ENCODE data around the gene ALKBH7.
"Not testable (repeated sequence)": the region's sequence is repeated elsewhere in the genome, so short reads cannot be mapped to it uniquely, and the experiment has no call there.

The ALKBH7 gene

GRCh38 chr19:6372594-6373095 lies at the start of gene ALKBH7:
Gene ALKBH7 (plus strand): TSS chr19:6372794. CDS start chr19:6372821, 27 bp downstream.
- peak within 1 kb of the TSS; percentile 83 for H3K27ac ChIP-seq
- peak; percentile 99 for DNase-seq (ENCODE audit: low read depth, low spot score)

GRCh38 chr19:6324757-6325156 lies 47.8 kb upstream of the ALKBH7 start:
- DNase-seq (ENCODE audit: low read depth, low spot score) = no peak
- no peak overlapping the region for H3K27ac ChIP-seq

- H3K27ac ChIP-seq = no peak overlapping the region
- DNase-seq (ENCODE audit: low read depth, low spot score) = no peak
Measured at GRCh38 chr19:6325614-6326013, 47.0 kb upstream of the ALKBH7 start.

- no peak overlapping the region for H3K27ac ChIP-seq
- no peak for DNase-seq (ENCODE audit: low read depth, low spot score)
Measured at GRCh38 chr19:6326815-6327214, 45.8 kb upstream of the ALKBH7 start.

- H3K27ac ChIP-seq = no peak within 1 kb of the TSS
- no peak for DNase-seq (ENCODE audit: low read depth, low spot score)
Measured at GRCh38 chr19:6333439-6333838, 39.2 kb upstream of the ALKBH7 start, which contains the start of gene ACER1. Gene ACER1 (minus strand): TSS chr19:6333612. CDS start chr19:6333551, 61 bp downstream.

GRCh38 chr19:6334490-6335285 lies 37.9 kb upstream of the ALKBH7 start:
- H3K27ac ChIP-seq = no peak overlapping the region
- no peak for DNase-seq (ENCODE audit: low read depth, low spot score)

- no peak overlapping the region for H3K27ac ChIP-seq
- DNase-seq (ENCODE audit: low read depth, low spot score) = no peak
Measured at GRCh38 chr19:6340493-6341201, 31.9 kb upstream of the ALKBH7 start.

- DNase-seq (ENCODE audit: low read depth, low spot score) = no peak
Measured at GRCh38 chr19:6343462-6343861, 29.1 kb upstream of the ALKBH7 start.

GRCh38 chr19:6349271-6349670 lies 23.3 kb upstream of the ALKBH7 start:
- DNase-seq (ENCODE audit: low read depth, low spot score); H3K27ac ChIP-seq: not testable (repeated sequence)

More at GRCh38 chr19:6343462-6343861, 29.1 kb upstream of the ALKBH7 start:
- no peak overlapping the region for H3K27ac ChIP-seq

GRCh38 chr19:6350688-6351087 lies 21.9 kb upstream of the ALKBH7 start:
- H3K27ac ChIP-seq = no peak overlapping the region
- DNase-seq (ENCODE audit: low read depth, low spot score) = no peak

GRCh38 chr19:6352381-6353165 lies 20.0 kb upstream of the ALKBH7 start:
- peak; percentile 22 for DNase-seq (ENCODE audit: low read depth, low spot score)
- no peak overlapping the region for H3K27ac ChIP-seq

- DNase-seq (ENCODE audit: low read depth, low spot score) = no peak
- H3K27ac ChIP-seq = no peak overlapping the region
Measured at GRCh38 chr19:6354098-6354674, 18.4 kb upstream of the ALKBH7 start.

GRCh38 chr19:6355321-6356040 lies 17.1 kb upstream of the ALKBH7 start:
- not testable (repeated sequence) for DNase-seq (ENCODE audit: low read depth, low spot score)

GRCh38 chr19:6357174-6357573 lies 15.4 kb upstream of the ALKBH7 start:
- no peak overlapping the region for H3K27ac ChIP-seq
- no peak for DNase-seq (ENCODE audit: low read depth, low spot score)

More at GRCh38 chr19:6355321-6356040, 17.1 kb upstream of the ALKBH7 start:
- H3K27ac ChIP-seq = not testable (repeated sequence)

- H3K27ac ChIP-seq = no peak overlapping the region
- DNase-seq (ENCODE audit: low read depth, low spot score) = no peak
Measured at GRCh38 chr19:6358003-6358402, 14.6 kb upstream of the ALKBH7 start.

GRCh38 chr19:6359568-6360341 lies 12.8 kb upstream of the ALKBH7 start:
- DNase-seq (ENCODE audit: low read depth, low spot score) = no peak
- no peak overlapping the region for H3K27ac ChIP-seq

GRCh38 chr19:6360445-6360844 lies 12.1 kb upstream of the ALKBH7 start:
- not testable (repeated sequence) for DNase-seq (ENCODE audit: low read depth, low spot score); H3K27ac ChIP-seq

GRCh38 chr19:6360857-6361216 lies 11.8 kb upstream of the ALKBH7 start:
- not testable (repeated sequence) for H3K27ac ChIP-seq; DNase-seq (ENCODE audit: low read depth, low spot score)

- peak overlapping the region; percentile 52 for H3K27ac ChIP-seq
- DNase-seq (ENCODE audit: low read depth, low spot score) = no peak
Measured at GRCh38 chr19:6362027-6362350, 10.6 kb upstream of the ALKBH7 start.

All from epithelial cell of prostate (primary cell).